ENCODE results near the gene LHX6.

DNA sequence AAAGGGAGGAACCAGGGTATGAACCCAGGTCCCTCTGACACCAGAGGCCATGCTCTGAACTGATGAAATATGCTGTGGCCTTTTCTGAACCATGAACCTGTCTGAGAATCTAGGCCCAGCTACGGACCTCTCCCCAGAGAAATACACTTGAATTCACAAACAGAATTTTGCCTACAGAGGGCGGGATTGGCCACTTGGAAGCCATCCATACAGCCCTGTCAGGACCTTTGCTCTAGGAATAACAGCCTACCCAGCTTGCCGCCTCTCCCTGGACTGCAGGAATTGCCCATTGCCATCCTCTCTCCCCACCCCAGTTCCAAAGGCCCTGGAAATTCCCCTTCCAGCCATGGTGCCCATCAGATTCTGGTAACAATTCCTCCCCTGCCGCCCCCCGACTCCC lies 42.5 kb downstream of the LHX6 start:
- TF ChIP-seq, protein P1, sequence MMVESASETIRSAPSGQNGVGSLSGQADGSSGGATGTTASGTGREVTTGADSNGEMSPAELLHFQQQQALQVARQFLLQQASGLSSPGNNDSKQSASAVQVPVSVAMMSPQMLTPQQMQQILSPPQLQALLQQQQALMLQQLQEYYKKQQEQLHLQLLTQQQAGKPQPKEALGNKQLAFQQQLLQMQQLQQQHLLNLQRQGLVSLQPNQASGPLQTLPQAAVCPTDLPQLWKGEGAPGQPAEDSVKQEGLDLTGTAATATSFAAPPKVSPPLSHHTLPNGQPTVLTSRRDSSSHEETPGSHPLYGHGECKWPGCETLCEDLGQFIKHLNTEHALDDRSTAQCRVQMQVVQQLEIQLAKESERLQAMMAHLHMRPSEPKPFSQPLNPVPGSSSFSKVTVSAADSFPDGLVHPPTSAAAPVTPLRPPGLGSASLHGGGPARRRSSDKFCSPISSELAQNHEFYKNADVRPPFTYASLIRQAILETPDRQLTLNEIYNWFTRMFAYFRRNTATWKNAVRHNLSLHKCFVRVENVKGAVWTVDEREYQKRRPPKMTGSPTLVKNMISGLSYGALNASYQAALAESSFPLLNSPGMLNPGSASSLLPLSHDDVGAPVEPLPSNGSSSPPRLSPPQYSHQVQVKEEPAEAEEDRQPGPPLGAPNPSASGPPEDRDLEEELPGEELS (CRISPR knock-in tag; IDR thresholded peaks at IDR 0.05), result no peak
- TF ChIP-seq, protein P2, sequence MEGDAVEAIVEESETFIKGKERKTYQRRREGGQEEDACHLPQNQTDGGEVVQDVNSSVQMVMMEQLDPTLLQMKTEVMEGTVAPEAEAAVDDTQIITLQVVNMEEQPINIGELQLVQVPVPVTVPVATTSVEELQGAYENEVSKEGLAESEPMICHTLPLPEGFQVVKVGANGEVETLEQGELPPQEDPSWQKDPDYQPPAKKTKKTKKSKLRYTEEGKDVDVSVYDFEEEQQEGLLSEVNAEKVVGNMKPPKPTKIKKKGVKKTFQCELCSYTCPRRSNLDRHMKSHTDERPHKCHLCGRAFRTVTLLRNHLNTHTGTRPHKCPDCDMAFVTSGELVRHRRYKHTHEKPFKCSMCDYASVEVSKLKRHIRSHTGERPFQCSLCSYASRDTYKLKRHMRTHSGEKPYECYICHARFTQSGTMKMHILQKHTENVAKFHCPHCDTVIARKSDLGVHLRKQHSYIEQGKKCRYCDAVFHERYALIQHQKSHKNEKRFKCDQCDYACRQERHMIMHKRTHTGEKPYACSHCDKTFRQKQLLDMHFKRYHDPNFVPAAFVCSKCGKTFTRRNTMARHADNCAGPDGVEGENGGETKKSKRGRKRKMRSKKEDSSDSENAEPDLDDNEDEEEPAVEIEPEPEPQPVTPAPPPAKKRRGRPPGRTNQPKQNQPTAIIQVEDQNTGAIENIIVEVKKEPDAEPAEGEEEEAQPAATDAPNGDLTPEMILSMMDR (IDR thresholded peaks at IDR 0.05), result no peak
- TF ChIP-seq SP1 (CRISPR knock-in tag; conservative IDR thresholded peaks at IDR 0.05), result no peak
- no peak for TF ChIP-seq CBFB (CRISPR knock-in tag; IDR thresholded peaks at IDR 0.05; ENCODE audit: low read depth)

All from WTC11 (cell line).